AG20443 (cell line): ENCODE data around the gene IL1RAP.

Experiments used
- DNase-seq: peaks from one replicate; pipeline ENCODE4 v3.0.0; 2012; ENCODE audit warnings: low spot score, mixed read lengths

IL1RAP gene

DNA sequence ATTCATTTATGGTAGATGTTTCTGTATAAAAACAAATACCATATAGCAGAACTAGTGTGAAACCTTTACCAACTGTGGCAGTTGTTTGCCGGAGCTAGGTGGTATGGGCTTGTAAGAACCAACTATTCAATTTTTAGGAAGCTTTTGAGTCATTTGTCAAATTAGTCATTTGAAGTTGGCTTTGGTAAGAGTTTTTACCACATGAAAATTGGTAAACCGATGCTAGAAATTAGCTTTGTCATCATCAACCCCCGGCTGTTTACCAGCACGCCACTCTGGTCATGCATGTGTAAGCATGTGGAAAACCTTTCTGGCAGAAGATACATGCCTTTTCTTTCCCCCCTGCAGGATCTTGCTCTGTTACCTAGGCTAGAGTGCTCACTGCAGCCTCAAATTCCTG is 63.3 kb downstream of the IL1RAP start:
- DNase-seq, result no peak

DNA sequence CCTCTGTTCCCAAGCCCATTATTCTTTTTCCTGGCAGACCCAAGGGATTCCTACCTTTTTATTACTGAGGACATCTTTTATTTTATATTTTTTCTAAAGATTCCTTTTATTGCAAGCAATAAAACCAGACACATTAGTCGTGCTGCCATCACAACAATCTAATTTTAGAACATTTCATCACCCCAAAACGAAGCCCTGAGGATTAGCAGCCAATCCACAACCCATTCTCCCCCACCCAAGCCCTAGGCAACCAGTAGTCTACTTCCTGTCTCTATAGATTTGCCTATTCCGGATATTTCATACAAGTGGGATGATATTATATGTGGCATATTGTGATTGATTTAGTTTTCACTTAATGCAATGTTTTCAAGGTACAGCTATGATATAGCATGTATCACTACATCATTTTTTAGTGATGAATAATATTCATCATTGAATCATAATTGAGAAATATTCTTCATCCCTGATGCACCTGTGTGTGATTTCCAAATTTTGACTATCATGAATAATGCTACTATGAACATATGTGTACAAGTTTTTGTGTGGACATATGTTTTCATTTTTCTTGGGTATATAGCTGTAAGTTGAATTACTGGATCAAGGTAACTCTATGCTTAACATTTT is 65.7 kb downstream of the IL1RAP start:
- DNase-seq, result no peak

DNA sequence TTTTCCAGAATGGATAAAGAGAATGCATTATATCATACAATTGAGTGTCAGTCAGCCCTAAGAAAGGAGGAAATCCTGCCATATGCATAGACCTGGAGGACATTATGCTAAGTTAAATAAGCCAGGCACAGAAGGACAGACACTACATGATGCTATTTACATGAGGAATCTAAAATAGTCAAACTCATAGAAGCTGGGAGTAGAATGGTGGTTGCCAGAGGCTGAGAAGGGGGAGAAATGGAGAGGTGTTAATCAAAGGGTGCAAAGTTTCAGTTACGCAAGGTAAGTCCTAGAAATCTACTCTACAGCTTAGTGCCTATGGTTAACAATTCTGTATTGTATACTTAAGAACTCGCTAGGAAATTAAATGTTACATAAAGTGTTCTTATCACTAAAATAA is 66.5 kb downstream of the IL1RAP start:
- no peak for DNase-seq

DNA sequence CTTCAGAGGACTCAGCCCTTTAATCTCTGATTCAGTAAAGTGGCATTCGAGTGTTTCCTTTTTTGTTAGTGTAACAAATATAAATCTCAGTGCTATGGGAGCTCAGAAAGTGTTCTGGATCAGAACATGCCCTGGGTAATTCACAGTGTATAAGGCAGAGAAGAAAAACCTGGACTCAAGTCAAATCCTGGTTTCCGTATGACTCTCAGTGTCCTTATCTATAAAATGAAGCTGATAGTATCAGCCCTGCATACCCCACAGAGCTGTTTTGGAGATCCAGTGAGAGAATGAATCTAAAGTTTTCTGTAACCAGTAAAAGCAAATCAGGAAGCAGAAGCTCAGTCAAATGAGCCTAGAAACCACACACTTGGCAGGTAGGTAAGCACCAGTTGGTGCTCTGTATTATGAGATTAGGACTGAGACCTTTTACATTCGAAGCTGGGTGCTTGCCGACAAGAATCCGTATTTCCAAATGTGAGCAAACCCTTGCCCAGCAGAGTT is 67.2 kb downstream of the IL1RAP start:
- DNase-seq, result peak; percentile 18

DNA sequence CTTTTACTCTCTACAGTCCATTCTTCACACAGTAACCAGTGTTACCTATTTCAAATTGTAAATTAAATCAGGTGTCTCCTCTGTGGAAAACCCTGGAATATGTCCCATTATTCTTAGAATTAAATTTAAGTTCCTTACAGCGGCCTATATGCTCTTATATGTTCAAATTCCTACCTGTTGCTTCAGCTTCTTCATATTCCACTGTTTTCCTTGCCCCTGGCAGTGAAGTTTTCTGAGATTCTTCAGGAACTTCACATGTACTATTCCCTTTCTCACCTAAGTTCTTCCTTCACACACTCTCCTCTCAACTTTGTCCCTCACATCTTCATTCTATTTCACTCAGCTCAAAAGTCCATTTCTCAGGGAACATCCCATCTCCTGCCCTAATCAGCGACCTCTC is 68.8 kb downstream of the IL1RAP start:
- no peak for DNase-seq

DNA sequence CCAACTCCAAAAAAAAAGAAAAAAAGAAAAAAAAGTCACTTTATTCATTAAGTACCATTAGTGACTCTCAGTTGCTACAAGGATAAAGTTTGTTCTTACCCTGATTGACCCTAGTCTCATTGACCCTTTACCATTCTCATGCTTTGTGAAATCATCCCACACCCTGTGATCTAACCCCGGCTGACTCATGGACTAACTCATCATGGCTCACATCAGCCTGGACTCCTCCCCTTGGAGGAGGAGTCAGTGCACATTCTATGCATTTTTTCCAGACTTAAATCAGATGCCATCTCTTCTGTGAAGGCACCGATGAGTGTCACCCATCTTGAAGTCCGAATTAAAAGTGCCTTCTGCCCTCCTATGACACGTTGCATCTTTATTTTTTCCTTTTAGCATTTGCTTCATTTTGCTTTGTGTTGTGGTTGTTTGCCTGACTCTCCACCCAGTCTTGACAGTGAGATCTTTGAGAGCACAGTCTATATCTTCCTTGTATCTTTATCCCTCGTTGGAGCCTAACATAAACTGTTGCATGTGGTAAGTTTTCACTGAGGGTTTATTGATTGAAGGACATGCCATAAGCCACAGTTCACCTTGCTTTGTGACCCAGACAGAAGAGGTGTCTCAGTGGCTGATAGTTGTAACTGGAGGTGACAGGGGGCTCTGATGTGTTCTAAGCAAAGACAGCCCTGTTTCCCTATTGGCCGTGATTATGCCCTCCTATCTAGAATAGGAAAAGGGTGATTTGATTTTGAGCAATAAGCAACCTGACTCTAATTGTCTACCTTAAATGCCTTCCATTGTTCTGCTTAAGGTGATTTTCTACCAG is 72.1 kb downstream of the IL1RAP start:
- DNase-seq, result peak; percentile 89

DNA sequence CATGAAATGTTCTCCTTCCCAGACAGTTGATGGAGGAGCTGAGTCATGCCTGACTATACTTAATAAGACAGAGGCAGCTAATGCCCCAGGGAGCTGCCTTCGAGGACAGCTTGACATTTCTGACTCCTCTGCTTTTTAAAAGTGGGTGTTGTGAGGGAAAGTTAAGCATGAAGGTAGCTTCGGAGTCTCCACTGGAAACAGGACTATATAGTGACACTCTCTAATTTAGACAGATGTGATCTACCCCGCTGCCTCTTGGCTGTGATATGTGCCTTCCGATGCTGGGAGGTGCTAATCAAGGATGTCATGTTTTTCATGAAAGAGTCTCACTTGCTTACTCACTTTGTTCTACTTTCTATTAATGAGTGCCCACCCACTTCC is 72.7 kb downstream of the IL1RAP start:
- peak; percentile 34 for DNase-seq

DNA sequence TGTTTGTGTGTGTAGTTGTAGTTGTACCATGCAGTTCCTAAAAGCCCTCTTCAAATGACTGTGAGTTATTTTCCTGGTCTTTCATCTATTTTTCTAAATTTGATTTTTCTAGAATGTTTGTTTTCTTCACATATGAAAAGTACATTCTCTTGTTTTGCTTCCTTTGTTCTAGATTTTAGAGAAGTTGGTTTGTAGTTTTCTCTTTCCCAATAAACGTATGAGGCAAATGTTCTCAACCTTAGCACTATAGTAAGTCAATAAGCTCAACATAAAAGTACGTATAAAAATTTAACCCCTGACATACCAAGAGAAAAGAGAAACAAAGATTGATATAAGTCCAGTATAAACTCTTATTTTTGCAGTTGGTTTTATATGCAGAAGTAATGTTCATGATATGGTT is 74.7 kb downstream of the IL1RAP start:
- DNase-seq, result no peak

DNA sequence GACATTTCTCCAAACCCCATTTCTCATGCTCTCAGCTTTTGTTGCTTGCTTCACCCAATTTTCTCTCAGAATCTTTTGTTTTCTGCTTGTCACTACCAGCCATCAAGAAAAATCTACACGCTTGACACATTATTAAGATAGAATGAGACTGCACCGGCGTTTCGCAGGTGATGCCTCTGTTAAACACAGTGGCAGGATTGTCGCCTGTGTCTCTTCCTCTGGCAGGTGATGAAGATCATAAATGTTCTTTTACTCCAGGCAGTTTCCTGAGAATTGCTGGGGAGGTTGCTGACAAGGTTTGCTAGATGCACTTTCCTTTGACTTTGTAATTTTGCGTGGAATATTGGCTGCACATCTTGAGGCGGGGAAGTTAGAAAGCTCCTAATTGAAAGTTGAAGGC is 75.4 kb downstream of the IL1RAP start:
- DNase-seq, result no peak

DNA sequence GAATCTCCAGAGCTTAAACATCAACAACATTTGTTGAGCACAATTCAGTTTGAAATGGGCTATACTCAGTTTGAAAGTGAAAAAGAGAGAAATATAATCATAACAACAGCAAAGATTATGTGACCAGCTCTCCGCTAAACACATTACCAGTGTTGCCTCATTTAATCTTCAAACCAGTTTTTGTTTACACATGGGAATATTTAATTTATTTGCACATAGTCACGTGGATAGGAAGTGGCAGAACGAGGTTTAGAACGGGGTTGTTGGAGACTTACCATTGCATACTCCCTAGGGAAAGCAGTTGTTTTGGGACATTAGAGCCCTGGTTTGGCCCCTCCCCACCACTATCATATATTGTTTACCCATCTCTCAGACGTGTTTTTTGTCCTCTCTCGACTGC is 77.2 kb downstream of the IL1RAP start:
- no peak for DNase-seq

DNA sequence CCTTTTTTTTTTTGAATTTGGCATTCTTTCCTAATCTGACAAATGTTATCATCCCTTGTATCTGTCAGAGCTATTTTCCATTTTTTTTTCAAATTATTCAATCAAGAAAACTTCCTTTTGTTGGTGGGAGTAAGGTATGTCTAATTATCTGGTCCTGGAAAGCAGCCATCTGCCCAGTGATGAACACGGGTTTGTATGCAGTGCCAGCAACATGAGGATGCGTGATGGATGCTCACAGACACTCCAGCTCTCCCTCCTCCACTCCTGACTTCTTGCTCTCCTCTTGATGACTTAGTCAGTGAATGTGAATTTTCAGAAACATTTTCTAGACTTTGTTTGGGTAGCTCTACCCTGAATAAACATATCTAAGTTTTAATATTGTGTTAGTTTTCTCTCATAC is 79.2 kb downstream of the IL1RAP start:
- DNase-seq, result no peak

DNA sequence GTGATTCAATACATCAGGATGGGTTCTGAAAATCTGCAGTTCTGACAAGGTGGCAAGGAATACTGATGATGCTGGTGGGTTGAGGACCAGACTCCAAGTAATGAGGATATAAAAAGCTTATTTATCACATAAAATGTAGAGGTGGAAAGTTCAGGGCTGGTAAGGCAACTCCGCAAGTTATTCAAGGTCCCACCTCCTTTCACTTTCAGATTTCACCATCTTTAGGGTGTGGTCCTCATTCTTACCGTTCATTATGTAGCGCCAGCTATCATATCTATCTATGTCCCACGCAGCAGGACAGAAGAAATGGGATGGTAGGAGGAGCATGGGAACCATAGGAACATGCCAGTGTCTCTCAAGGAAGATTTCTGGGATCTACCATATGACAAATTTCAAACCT is 80.3 kb downstream of the IL1RAP start:
- DNase-seq, result no peak

DNA sequence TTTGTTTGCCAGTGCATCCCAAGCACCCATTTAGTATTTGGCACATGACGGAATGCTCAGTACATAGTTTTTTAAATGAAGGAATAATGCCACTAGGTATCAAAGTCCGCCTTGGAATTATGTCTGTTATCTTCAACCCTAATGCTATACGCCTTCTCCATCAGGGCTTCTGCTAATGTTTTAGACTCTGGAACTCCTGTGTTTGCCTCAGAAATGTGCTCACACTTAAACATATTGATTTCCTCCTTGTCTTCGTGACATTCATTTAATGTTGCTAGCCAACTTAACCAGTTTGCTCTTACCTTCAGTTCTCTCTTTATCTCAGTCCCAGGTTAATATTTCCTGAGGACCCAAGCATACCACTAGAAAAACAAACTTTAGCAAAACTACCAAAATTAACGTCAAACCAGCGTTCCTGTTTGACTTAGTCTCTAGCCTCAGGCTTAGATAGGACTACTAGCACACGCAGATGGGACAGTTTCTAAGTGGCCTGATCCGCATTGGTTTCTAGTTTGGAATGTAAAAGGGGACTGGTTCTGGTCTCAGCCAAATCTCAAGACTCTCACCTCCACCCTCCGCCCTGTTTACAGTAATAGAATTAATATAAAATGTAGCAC is 81.4 kb downstream of the IL1RAP start:
- DNase-seq, result no peak

DNA sequence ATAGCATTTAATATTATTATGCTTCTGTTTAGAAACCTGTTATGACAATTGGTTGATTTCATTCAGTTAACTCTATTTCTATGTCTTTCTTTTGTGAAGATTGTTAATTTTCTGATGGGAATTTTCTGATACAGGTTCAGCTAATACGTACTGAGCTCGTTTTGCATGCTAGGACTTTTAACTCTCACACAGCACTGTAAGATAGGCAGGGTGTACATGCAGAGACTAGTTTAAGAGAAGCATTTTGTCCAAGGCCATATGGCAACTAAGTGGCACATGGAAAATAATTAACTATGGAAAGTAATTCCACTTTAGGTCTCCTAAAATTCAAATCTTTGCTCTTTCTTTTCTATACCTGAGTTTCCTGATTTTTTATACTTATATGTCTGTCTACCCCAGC is 81.9 kb downstream of the IL1RAP start:
- no peak for DNase-seq

DNA sequence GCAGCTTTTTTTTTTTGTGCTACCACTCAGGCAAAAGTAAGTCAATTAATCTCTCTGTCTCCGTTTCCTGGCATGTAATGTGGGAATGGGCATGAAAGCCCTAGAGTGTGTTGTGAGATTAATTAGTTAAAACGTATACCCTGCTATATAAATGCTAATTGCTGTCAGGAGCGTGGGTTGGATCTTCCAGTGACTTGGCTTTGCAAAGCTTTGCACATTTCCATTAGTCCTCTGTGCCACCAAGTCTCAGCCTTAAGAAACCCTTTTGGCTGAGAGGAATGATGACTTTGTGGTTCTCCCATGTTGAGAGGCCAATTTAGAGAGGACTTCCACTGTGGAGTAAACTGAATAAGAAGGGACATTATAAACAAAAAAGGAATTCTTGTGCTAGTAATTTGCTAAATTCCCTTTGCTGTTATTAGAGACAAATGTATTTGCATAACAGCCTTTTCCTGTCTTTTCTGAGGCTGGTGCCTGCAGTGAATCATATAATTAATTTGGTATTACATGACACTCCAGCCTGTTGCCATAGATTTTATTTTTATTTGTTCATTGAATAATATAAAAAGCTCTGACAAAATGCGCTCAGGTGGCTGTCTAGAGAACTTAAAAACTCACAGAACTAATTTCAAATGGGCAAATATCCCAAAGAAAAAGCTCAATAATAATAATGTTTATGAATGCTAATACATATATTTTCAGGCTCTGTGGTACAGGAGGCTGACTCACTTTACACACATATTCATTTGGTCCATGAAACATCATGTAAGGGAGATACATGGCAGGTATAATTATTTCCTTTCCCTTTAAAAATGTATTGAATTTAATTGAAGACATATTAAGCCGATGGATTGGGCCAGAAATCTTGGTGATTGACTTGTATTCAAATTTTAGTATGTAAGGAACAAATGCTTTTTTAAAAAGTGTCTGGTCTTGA is 82.7 kb downstream of the IL1RAP start:
- DNase-seq, result peak; percentile 17

DNA sequence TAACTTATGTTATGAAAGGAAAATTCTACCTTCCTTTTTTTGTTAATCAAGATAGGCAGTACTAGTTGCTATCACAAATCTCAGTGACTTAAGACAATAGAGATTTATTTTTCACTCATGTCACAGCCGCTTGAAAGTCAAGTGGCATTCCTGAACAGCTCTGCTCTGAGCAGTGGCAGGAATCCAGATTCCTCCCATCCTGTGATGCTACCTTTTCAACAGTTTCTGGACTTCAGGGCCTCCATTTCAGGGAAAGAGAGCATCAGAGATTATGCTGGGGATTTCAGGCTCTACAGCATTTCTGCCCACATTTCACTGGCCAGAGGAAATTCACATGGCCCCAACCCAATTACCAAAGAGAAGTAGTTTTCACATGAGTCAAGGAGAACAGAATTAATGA is 83.4 kb downstream of the IL1RAP start:
- DNase-seq, result no peak

DNA sequence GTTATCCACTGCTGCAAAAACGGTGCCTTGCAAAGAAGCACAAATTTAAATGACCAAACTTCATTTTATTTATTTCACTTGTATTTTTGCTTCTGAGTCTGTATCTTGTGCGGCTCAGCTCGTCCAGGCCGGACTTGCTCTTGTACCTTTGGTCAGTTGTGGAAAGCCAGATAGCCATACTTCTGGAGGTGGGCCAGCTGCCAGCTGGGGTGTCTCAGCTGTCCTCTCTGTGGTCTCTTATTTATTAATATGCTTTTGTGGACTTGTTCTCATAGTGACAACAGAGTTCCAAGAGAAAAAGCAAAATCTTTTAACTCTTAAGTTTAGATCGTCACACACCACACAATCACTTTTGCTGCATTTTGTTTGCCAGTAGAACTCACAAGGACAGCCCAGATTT is 87.7 kb downstream of the IL1RAP start:
- no peak for DNase-seq

DNA sequence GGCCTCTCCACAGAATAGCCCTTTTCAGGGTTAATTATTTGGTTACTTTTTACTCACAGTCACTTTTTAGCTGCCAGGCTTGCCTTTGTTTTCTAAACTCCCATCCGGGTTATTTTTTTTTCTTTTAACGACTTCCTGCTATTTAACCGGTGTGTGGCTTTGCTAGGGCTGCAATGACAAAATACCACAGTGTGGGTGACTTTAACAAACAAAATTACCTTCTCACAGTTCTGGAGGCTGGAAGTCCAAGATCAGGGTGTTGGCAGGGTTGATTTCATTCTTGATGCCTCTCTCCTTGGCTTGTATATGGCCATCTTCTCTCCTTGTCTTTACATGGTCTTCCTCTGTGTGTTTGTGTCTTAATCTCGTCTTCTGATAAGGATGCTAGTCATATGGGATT is 91.5 kb downstream of the IL1RAP start:
- no peak for DNase-seq

DNA sequence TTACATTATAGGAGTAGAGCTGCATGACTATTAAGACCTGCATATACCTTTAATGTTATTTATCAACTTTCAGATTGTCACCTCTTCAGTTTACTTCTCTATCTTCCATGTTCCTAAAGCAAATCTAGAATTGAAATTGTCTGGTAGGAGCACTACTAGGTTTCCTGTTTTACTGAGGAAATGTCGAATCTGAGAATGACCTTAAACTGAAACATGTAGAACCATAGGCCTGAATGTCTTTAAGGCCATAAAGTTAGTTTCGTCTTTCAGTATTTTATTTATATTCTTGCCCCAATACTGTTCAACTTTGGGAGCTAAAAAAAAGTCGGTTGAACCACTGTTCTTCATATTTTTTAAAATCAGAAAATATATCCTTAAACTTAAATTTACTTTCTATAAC is 92.7 kb downstream of the IL1RAP start:
- DNase-seq, result no peak

DNA sequence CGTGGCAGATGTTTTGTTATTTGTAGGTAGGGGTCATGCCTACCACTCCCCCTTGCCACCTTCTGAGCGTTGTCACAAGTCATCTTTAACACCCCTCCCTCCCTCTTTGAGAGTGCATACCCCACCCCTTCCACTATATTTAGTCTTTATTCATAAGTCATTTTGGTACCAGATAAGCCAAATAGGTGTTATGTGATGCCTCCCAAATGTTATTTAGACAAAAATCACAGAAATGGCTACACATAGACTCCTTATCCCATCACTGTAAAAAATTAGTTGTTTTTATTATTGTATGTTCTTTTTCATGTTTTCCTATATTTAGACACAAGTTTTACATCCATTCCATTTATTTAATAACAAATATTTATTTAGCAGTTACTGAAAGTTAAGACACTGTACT is 93.1 kb downstream of the IL1RAP start:
- no peak for DNase-seq

DNA sequence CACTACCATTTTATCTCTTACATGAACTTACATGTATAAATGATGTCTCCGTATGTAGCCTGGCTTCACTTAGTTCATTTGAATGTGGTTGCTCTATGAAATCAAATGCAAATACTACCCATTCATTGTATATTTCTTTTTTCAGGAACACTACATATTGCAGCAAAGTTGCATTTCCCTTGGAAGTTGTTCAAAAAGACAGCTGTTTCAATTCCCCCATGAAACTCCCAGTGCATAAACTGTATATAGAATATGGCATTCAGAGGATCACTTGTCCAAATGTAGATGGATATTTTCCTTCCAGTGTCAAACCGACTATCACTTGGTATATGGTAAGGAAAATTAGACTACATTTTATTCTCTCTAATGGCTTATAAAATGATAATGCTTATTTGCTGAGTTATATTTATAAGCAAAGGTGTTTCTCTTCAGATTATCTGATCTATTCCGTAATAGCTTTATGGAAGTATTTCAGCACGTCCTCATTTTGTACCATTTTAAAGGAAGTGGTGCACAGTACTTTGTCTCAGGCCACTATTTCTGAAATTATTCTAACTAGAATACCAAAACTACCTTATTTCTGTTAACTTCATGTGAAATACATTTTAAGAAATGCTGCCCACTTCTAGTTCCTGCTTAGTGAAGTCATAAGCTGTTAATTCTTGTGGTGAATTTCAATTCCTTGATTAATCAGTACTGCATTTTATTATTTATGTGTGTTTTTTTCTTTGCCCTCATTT is 95.1 kb downstream of the IL1RAP start:
- no peak for DNase-seq
